ENCODE results near the gene HPGD.

DNA sequence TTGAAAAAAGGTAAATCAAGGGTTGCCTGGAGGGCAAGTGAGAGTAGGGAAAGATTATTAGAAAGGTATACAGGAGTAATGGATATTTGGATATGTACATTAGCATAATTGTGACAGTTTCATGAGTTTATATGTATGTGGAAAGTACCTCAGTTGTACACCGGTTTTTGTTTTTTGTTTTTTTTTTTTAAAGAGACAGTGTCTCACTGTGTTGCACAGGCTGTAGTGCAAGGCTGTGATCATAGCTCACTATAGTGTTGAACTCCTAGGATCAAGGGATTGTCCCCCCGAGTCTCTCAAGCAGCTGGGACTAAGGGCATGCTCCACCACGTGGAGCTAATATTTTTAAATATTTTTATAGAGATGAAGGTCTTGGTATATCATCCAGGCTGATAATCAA, 15.3 kb upstream of the HPGD start:
- TF ChIP-seq CTCF (conservative IDR thresholded peaks at IDR 0.05 in 1 of 2, IDR thresholded peaks at IDR 0.05 in 1 of 2; ENCODE audit: extremely low read depth in 1 of 2, insufficient read depth in 1 of 2, low read depth in 1 of 2, low read length in 2 of 2) (no peak), EZH2 (IDR thresholded peaks at IDR 0.05; ENCODE audit: borderline replicate concordance, low read length) (no peak)

All from mammary epithelial cell (primary cell).